K562 (cell line): ENCODE measurements around the gene STAP1. TPM values are rescaled to one million over a fixed set of nuclear protein-coding genes. Genes with fewer than 3 reads are reported as not detected.
A peak's percentile ranks its signal among the peaks of the same experiment; 100 is the strongest.

Experiments
- BMI1 ChIP-seq: fragments of 150-350 bp; IDR thresholded peaks from 2 replicates; pipeline ENCODE4 v1.6.1; 2014; ENCODE audit warnings: low read length
- CSDE1 ChIP-seq, 2 experiments: fragments of 450-650 bp; IDR thresholded peaks; 2 replicates each; pipeline ENCODE4 v1.6.1; 2016; ENCODE audit warnings: mild to moderate bottlenecking in 1 of 2
- EWSR1 ChIP-seq: fragments of 450-650 bp; IDR thresholded peaks from 2 replicates; pipeline ENCODE4 v1.6.1; 2018; ENCODE audit warnings: borderline replicate concordance, mild to moderate bottlenecking, low read depth, moderate library complexity; ENCODE audit not compliant: partially characterized antibody
- EZH2 ChIP-seq: IDR thresholded peaks from 2 replicates; pipeline ENCODE4 v1.6.1; 2012; ENCODE audit warnings: low read depth, mild to moderate bottlenecking, inconsistent platforms, low read length, borderline replicate concordance
- GTF2E2 ChIP-seq: fragments of 200-800 bp; sonication (Bioruptor generic); IDR thresholded peaks from 2 replicates; pipeline ENCODE4 v1.6.1; 2016; ENCODE audit warnings: missing genetic modification characterization, missing compliant biosample characterization
- HDGF ChIP-seq: fragments of 450-650 bp; IDR thresholded peaks from 2 replicates; pipeline ENCODE4 v1.6.1; 2016
- KAT8 ChIP-seq: fragments of 450-650 bp; IDR thresholded peaks from 2 replicates; pipeline ENCODE4 v1.6.1; 2016; ENCODE audit warnings: low read depth, mild to moderate bottlenecking
- KDM1A ChIP-seq, 2 experiments: fragments of 450-650 bp; IDR thresholded peaks; 2 replicates each; pipeline ENCODE4 v1.6.1; 2016; ENCODE audit warnings: mild to moderate bottlenecking in 2 of 2
- MECOM ChIP-seq: fragments of 250-450 bp; sonication (Bioruptor Pico); IDR thresholded peaks from 2 replicates; pipeline ENCODE4 v1.8.0; 2022; ENCODE audit warnings: inconsistent platforms
- MED1 ChIP-seq: sonication (generic); formaldehyde crosslinking; IDR thresholded peaks from 2 replicates; pipeline ENCODE4 v1.8.1; 2023; ENCODE audit warnings: missing genetic modification reagents, borderline replicate concordance
- MYNN ChIP-seq, 2 experiments: sonication (generic); formaldehyde crosslinking in 1 of 2; IDR thresholded peaks; 2 replicates each; pipeline versions ENCODE4 v1.5.0 to v1.6.1; 2016 to 2020; ENCODE audit warnings: antibody characterized with exemption in 1 of 2, missing genetic modification reagents in 1 of 2
- POLR2AphosphoS2 ChIP-seq: IDR thresholded peaks from 2 replicates; pipeline ENCODE4 v1.6.1; 2012; ENCODE audit warnings: low read length, improper control_type of control experiment
- PTRF ChIP-seq: fragments of 450-650 bp; IDR thresholded peaks from 2 replicates; pipeline ENCODE4 v1.6.1; 2016; ENCODE audit warnings: mild to moderate bottlenecking, missing genetic modification characterization, missing compliant biosample characterization
- RBFOX2 ChIP-seq: fragments of 200-400 bp; formaldehyde crosslinking; IDR thresholded peaks from 2 replicates; pipeline ENCODE4 v1.6.1; 2017; ENCODE audit warnings: low read depth, mild to moderate bottlenecking, low read length, moderate library complexity
- SIX5 ChIP-seq, 2 experiments: IDR thresholded peaks; 2 replicates each; pipeline ENCODE4 v1.6.1; 2011; ENCODE audit warnings: low read length in 2 of 2, borderline replicate concordance in 1 of 2, low read depth in 1 of 2, mild to moderate bottlenecking in 1 of 2, moderate library complexity in 1 of 2; ENCODE audit not compliant: insufficient read depth in 1 of 2
- SMAD2 ChIP-seq: fragments of 150-350 bp; IDR thresholded peaks from 2 replicates; pipeline ENCODE4 v1.6.1; 2014; ENCODE audit warnings: low read depth, mild to moderate bottlenecking, low read length
- SOX6 ChIP-seq: fragments of 450-650 bp; IDR thresholded peaks from 2 replicates; pipeline ENCODE4 v1.6.1; 2014; ENCODE audit warnings: mild to moderate bottlenecking
- SP1 ChIP-seq: sonication (generic); formaldehyde crosslinking; IDR thresholded peaks from 2 replicates; pipeline ENCODE4 v1.8.1; 2022; ENCODE audit warnings: mild to moderate bottlenecking, missing genetic modification reagents
- STAT5A ChIP-seq: IDR thresholded peaks from 2 replicates; pipeline ENCODE4 v1.6.1; 2012; ENCODE audit warnings: low read length, inconsistent platforms, borderline replicate concordance
- TAF7 ChIP-seq: fragments of 450-650 bp; IDR thresholded peaks from 2 replicates; pipeline ENCODE4 v1.6.1; 2016; ENCODE audit warnings: missing genetic modification characterization, missing compliant biosample characterization
- TEAD4 ChIP-seq, 2 experiments: sonication (generic) in 1 of 2; formaldehyde crosslinking in 1 of 2; IDR thresholded peaks; 2 replicates each; pipeline versions ENCODE4 v1.6.1 to v1.8.0; 2012 to 2022; ENCODE audit warnings: borderline replicate concordance in 1 of 2, inconsistent platforms in 1 of 2, low read length in 1 of 2, mild to moderate bottlenecking in 1 of 2, missing genetic modification reagents in 1 of 2
- U2AF2 ChIP-seq: fragments of 200-400 bp; formaldehyde crosslinking; optimal IDR thresholded peaks from 2 replicates; pipeline ENCODE3; 2017; ENCODE audit warnings: low read depth, mild to moderate bottlenecking, low read length
- ZNF449 ChIP-seq: fragments of 250-450 bp; sonication (Bioruptor Pico); IDR thresholded peaks from 2 replicates; pipeline ENCODE4 v1.8.0; 2022; ENCODE audit warnings: moderate library complexity, mild to moderate bottlenecking, inconsistent platforms
- ZNF778 ChIP-seq: fragments of 450-650 bp; formaldehyde crosslinking; IDR thresholded peaks from 2 replicates; pipeline ENCODE4 v1.4.0; 2020; ENCODE audit warnings: mild to moderate bottlenecking, moderate library complexity
- polyA plus RNA-seq, 8 experiments: library from polyadenylated mRNA; depleted of rRNA in 4 of 8; stranded (reverse) in 5 of 8; unstranded in 3 of 8; fragments of >200 nt; fragmentation: Nextera tagmentation in 2 of 8; fragmentation: Illumina TruSeq in 1 of 8; extraction: Ambion mirVana in 2 of 8; extraction: Trizol in 1 of 8; gene quantifications; 2 replicates each; pipeline versions ENCODE4 v1.2.1 to v1.2.3, GENCODE V29; 2011 to 2014; ENCODE audit warnings: inconsistent platforms in 1 of 8, missing spikeins in 1 of 8
- total RNA-seq, 7 experiments: library from RNA; depleted of rRNA in 6 of 7; stranded (reverse); fragments of >200 nt in 6 of 7; fragmentation: Illumina TruSeq in 2 of 7; extraction: Trizol in 2 of 7; gene quantifications; 2 replicates each; pipeline versions ENCODE4 v1.2.1 to v1.2.3, GENCODE V29; 2011 to 2021; ENCODE audit warnings: low replicate concordance in 1 of 7
- TF ChIP-seq, protein P1 (sequence below): fragments of 450-650 bp; IDR thresholded peaks from 2 replicates; pipeline ENCODE4 v1.6.1; 2018; ENCODE audit not compliant: partially characterized antibody

The STAP1 gene
- total and polyA plus RNA-seq, 9 of the 15 experiments (the other 6 are each of a cell fraction or from before 2014, with no cell fraction given) = 0.50 to 5.6 (median 1.4) TPM

GRCh38 chr4:67575232-67576058 is 16.9 kb downstream of the STAP1 start (continued):
- TF ChIP-seq U2AF2 = no peak
- no peak for TF ChIP-seq MECOM
- no peak for TF ChIP-seq BMI1
- no peak for TF ChIP-seq SIX5 (IDR thresholded peaks at IDR 0.05; ENCODE audit: borderline replicate concordance in 1 of 2, insufficient read depth in 1 of 2, low read depth in 1 of 2, low read length in 2 of 2)
- no peak for TF ChIP-seq EZH2
- TF ChIP-seq MYNN (IDR thresholded peaks at IDR 0.05) = peak; percentile 91
- no peak for TF ChIP-seq MYNN (CRISPR knock-in tag; IDR thresholded peaks at IDR 0.05)
- no peak for TF ChIP-seq CSDE1 (IDR thresholded peaks at IDR 0.05)
- TF ChIP-seq KDM1A (IDR thresholded peaks at IDR 0.05) = no peak
- no peak for TF ChIP-seq SP1 (CRISPR knock-in tag)
- peak; percentile 70 for TF ChIP-seq TEAD4 (IDR thresholded peaks at IDR 0.05; ENCODE audit: low read length)
- no peak for TF ChIP-seq TEAD4 (CRISPR knock-in tag; IDR thresholded peaks at IDR 0.05; ENCODE audit: borderline replicate concordance)
- TF ChIP-seq ZNF778 (CRISPR knock-in tag) = no peak
- TF ChIP-seq TAF7 (tag) = no peak; the same call in 1 of the 2 replicates
- TF ChIP-seq GTF2E2 = peak; percentile 43; the same call in 1 of the 2 replicates
- TF ChIP-seq ZNF449 (CRISPR knock-in tag) = no peak
- TF ChIP-seq SMAD2 = no peak
- TF ChIP-seq KAT8 = no peak
- TF ChIP-seq, protein P1, sequence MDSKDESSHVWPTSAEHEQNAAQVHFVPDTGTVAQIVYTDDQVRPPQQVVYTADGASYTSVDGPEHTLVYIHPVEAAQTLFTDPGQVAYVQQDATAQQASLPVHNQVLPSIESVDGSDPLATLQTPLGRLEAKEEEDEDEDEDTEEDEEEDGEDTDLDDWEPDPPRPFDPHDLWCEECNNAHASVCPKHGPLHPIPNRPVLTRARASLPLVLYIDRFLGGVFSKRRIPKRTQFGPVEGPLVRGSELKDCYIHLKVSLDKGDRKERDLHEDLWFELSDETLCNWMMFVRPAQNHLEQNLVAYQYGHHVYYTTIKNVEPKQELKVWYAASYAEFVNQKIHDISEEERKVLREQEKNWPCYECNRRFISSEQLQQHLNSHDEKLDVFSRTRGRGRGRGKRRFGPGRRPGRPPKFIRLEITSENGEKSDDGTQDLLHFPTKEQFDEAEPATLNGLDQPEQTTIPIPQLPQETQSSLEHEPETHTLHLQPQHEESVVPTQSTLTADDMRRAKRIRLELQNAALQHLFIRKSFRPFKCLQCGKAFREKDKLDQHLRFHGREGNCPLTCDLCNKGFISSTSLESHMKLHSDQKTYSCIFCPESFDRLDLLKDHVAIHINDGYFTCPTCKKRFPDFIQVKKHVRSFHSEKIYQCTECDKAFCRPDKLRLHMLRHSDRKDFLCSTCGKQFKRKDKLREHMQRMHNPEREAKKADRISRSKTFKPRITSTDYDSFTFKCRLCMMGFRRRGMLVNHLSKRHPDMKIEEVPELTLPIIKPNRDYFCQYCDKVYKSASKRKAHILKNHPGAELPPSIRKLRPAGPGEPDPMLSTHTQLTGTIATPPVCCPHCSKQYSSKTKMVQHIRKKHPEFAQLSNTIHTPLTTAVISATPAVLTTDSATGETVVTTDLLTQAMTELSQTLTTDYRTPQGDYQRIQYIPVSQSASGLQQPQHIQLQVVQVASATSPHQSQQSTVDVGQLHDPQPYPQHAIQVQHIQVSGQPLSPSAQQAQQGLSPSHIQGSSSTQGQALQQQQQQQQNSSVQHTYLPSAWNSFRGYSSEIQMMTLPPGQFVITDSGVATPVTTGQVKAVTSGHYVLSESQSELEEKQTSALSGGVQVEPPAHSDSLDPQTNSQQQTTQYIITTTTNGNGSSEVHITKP = peak; percentile 24
- peak; percentile 66 for TF ChIP-seq SOX6
- TF ChIP-seq PTRF = no peak
- TF ChIP-seq EWSR1 = no peak
- TF ChIP-seq MED1 (CRISPR knock-in tag) = no peak
- no peak for TF ChIP-seq POLR2AphosphoS2
- TF ChIP-seq RBFOX2 = peak; percentile 49; the same call in 1 of the 2 replicates
- peak; percentile 4; the same call in 1 of the 2 replicates for TF ChIP-seq STAT5A
- TF ChIP-seq HDGF = no peak
